ENCODE data around the gene BICC1.

Gene BICC1

GRCh38 chr10:58515291-58515941 is 2.7 kb downstream of the BICC1 start:
- no peak for DNase-seq

GRCh38 chr10:58516119-58516518 is 3.4 kb downstream of the BICC1 start:
- DNase-seq: no peak

GRCh38 chr10:58516671-58517070 is 4.0 kb downstream of the BICC1 start:
- no peak for DNase-seq

GRCh38 chr10:58517081-58517480 is 4.4 kb downstream of the BICC1 start:
- no peak for DNase-seq

- no peak for DNase-seq
These were observed 5.1 kb downstream of the BICC1 start for GRCh38 chr10:58517491-58518355.

- DNase-seq: no peak
These were observed 6.1 kb downstream of the BICC1 start for GRCh38 chr10:58518775-58519174.

GRCh38 chr10:58529077-58529728 is 16.5 kb downstream of the BICC1 start:
- no peak for DNase-seq

- no peak for DNase-seq
These were observed 18.5 kb downstream of the BICC1 start for GRCh38 chr10:58531084-58531695.

- no peak for DNase-seq
These were observed 22.6 kb downstream of the BICC1 start for GRCh38 chr10:58535311-58535710.

GRCh38 chr10:58543141-58543540 is 30.5 kb downstream of the BICC1 start:
- DNase-seq: no peak

- no peak for DNase-seq
These were observed 31.5 kb downstream of the BICC1 start for GRCh38 chr10:58544135-58544534.

- DNase-seq: no peak
These were observed 32.8 kb downstream of the BICC1 start for GRCh38 chr10:58545427-58545826.

- no peak for DNase-seq
These were observed 33.5 kb downstream of the BICC1 start for GRCh38 chr10:58546137-58546536.

GRCh38 chr10:58546722-58547445 is 34.2 kb downstream of the BICC1 start:
- no peak for DNase-seq

GRCh38 chr10:58547963-58548362 is 35.3 kb downstream of the BICC1 start:
- no peak for DNase-seq

GRCh38 chr10:58554316-58554715 is 41.6 kb downstream of the BICC1 start:
- no peak for DNase-seq

GRCh38 chr10:58555170-58555929 is 42.7 kb downstream of the BICC1 start:
- no peak for DNase-seq

- DNase-seq: no peak
These were observed 43.2 kb downstream of the BICC1 start for GRCh38 chr10:58555930-58556311.

- no peak for DNase-seq
These were observed 44.0 kb downstream of the BICC1 start for GRCh38 chr10:58556516-58557165.

- no peak for DNase-seq
These were observed 45.0 kb downstream of the BICC1 start for GRCh38 chr10:58557714-58558113.

- no peak for DNase-seq
These were observed 47.4 kb downstream of the BICC1 start for GRCh38 chr10:58560068-58560467.

Measured in GF-D8 (cell line).